ENCODE data around the gene SLC6A1.
"Not testable (repeated sequence)": the region's sequence is repeated elsewhere in the genome, so short reads cannot be mapped to it uniquely, and the experiment has no call there.

Gene SLC6A1

DNA sequence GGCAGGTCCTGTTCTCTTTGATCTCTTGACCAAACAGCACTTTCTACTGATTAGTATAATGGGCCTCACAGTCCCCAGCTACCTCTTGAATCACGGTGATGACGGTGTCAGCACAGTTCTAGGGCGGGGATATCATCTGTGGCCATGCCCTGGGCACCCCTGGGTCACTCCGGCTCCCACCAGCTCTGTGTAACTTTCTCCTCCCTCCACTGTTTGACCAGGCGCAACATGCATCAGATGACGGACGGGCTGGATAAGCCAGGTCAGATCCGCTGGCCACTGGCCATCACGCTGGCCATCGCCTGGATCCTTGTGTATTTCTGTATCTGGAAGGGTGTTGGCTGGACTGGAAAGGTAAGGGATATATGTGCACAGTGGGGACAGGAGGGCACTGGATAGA lies 29.6 kb downstream of the SLC6A1 start:
- FAIRE-seq: no peak

DNA sequence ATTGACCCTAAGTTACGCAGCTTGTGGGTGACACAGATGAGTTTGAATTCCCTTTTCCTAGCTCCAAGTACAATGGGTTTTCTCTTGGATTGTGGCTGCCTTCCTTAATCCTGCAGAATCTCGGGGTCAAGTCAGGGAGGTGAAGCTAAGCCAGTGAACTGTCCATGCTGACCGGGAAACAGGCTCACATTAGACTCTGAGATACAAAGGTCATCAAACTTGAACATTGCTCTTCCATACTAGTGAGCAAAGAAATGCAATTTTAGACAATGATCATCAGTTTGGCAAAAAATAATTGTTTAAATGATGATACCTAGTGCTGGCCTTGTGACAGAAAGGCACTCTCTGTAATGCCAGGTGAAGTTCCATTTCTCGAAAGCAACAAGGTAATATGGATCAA lies 31.6 kb downstream of the SLC6A1 start:
- no peak for FAIRE-seq

DNA sequence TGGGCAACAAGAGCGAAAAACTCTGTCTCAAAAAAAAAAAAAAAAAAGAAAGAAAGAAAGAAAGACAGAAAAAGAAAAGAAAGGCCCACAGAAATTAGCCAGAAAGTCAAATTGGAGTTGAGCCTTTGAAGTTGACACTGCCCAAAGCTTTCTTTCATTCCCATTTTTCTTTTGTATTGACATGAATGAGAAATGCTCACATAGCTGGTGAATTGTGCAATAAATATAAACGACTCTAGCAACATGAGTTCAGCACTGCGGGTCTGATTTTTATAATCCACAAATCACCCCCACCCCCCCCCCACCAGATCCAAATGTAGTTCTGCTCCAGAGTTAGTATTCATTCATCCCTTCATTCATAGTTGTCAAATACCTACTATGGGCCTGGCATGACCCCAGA lies 37.4 kb downstream of the SLC6A1 start:
- no peak for FAIRE-seq

DNA sequence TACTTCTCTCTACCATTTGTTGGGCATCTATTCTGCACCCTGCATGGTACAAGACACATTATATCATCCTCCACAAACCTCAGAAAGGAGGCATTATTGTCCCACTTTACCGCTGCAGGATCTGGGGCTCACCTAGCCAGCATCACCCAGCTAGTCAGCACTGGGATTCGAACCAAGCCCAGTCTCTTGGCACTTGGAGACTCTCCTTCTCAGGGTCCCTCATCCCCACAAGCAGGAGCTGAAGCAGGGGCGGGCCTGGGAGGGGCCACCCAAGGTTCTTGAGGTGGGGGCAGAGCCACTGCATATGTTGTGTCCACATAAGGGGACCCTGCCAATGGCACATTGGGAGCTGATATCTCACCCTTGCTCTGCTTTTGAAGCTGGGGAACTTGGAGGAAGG lies 41.3 kb downstream of the SLC6A1 start:
- FAIRE-seq: no peak

DNA sequence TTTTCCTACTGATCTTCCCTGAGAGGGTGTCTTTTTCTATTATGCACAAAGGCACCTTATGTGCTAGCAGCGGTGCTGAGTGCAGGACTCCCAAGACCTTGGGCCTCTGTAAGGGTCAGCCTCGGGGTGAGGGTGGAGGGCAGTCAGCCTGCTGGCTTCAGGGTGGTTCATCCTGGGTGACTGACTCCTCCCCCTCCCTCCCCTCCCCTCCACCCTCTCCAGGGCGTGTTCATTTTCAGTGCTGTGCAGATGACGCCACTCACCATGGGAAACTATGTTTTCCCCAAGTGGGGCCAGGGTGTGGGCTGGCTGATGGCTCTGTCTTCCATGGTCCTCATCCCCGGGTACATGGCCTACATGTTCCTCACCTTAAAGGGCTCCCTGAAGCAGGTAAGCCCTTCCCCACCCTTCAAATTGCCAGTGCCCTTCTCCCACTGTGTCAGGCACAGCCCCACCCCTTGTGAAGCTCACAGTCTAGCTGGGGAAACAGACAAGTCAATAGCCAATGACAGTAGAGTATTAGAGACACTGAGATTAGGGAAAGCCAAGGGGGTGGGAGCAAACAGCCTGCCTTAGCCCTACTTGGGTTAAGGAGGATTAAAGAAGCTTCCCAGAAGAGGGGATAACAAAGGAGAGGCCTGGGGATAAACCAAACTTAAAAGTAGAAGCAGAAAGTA lies 41.9 kb downstream of the SLC6A1 start:
- no peak for FAIRE-seq

DNA sequence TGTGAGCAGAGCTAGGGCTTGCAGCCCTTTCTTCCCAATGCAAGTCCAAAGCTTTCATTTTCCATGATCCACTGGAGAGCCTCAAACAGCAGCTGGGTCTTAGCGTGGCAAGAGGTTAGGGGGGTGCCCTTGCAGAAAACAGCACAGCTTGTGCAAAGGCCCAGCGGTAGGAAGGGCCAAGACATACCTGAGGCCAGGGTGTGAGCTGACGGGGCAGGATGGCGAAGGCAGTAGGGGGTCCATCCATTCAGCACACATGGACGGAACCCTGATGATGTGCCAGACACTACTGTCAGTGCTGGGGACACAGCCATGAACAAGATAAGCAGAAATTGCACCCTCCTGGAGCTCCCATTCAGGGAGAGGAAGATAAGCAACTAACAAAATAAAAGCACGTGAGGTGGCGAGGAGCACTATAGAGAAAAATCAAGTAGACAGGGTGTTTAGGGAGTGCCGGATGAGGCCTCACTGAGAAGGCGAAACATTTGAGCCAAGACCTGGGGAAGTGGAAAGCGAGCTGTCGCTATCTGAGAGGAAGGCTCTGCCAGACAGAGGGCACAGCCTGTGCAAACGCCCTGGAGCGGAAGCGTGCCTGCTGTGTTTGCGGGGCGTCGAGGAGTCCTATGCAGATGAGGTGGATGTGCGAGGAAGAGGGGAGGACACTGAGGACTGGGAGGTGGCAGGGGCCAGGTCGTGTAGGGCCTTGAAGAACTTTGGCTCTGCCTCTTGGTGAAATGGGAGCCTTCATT lies 43.4 kb downstream of the SLC6A1 start:
- no peak for FAIRE-seq

DNA sequence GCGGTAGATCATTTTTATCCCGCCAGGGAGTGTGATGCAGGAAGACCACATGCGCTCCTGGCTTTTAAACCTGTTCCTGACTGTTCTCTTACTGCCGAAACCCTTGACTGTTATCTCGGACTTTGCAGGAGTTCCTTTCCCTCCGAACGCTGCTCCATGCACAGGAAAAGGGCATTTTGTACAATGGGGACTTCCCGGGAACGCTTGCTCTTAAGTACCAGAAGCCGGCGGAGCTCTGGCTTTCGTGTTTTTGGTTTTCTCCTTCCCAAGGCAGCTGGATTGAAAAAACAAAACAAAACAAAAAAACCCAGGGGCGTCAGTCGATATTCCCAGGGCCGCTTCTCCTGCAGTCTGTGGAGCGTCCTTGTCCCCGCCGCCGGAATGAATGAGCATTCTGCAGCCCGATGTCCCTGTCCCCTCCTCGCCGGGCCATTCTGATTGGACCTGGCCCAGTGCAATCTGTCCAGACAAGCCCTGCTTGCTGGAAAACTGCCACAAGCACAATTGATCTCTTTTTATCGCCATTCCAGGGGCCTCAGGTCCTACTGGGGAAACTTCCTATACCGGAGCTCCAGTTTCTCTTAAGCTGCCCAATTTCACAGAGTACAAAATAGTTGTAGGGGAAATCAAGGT lies 44.8 kb downstream of the SLC6A1 start:
- no peak for FAIRE-seq

DNA sequence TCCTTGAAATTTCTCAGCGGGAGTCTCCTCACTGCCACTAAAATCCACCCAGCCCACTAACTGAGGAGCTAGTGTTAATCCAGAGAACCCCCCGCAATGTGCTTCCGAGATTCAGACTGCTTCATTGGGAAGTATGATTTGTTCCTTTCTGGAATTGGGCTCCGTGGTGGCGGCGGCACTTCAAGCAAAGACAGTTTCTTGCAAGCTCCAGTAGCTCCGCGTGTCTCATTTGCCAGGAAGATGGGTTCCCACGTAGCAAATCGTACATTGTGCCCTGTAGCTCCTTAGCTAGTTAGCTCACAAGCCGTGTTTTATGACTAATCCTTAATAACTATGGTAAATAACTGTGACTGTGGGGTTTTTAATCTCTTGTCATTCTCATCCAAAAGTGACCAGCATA lies 45.4 kb downstream of the SLC6A1 start:
- no peak for FAIRE-seq

DNA sequence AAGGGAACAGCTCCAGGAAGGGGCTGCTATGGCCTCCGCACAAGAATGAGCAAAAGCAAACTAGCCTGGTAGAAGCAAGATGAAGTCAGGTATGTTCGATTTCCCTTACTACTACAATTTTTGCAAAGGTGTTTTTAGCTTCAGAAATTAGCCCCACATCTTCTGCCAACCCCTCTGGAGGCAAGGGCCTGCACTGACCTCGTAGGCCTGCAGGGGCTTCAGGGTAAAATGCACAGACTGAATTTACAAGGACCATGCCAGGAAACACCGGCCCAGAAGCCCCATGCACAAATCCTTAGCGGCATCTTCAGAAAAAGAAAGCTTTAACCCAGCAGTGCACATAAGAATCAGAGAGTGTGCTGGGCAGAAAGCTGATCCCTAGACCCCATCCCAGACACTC lies 53.0 kb downstream of the SLC6A1 start:
- no peak for FAIRE-seq

DNA sequence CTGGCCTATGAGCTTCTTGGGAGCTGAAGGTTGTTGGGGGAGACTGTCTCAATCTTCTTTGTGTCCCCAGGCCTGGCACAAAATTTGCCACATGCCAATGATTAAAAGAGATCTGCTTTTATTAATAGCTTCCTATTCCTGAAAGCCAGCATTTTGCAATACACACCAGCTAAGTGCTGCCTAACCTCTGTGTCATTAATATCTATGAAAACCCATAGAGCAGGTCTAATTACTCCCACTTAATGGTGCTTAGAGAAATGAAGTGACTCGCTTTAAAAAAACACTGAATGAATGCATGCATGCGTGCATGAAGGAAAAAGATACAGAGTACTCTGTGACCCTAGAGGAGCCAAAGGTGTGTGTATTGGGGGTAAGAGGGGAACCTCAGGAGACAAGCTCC lies 55.0 kb downstream of the SLC6A1 start:
- FAIRE-seq: no peak

DNA sequence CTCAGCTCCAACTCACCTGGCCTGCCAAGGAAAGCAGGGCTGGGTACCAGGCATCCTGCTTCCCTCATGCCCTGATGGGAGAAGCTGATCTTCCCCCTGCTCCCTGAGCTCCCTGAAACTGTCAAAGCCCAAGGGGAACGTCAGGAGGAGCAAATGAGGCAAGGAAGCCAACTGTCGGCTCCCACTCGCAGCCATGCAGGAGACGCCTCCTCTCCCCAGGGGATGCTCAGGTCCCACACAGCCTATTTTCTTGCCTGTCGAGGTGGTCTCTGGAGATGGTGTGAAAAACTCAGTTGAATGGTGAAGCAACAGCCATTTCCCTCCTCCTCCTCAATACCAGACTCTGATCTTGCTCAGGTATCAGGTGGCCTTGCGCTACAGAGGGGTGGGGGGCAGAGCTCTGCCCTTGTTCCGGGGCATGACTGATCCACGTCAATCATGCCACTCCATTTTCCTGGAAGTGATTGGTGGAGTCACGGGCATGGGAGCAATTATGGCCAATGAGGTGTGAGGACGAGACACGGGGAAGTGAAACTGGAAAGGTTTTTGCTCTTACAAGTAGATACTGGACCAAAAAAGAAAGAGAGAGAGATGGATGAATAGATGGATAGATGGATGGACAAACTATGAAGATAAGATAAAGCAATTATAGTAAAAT lies 58.2 kb downstream of the SLC6A1 start:
- no peak for FAIRE-seq

DNA sequence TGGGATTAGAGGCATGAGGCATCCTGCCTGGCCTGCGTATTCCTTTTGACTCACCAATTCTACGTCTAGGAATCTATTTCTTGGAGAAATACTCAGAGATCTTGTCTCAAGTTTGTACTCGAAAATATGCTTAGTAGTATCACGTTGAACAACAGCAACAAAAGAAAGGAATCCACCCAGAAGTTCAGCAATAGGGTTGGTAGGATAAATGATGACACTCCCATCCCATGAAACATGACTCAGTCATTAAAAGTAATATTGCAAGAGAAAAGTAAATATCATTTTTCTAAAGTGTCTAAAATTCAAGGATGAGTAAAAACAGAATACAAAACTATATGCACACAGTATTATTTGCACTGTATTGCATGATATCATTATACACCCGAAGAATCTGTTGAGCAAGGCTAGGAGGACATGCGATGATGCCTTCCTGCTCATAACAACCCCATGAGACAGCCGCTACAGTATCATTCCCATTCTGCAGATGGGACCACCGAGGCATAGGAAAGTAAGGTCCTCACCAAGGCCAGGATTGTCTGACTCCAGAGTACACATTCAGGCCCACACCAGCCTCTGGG lies 61.5 kb downstream of the SLC6A1 start:
- FAIRE-seq: no peak

DNA sequence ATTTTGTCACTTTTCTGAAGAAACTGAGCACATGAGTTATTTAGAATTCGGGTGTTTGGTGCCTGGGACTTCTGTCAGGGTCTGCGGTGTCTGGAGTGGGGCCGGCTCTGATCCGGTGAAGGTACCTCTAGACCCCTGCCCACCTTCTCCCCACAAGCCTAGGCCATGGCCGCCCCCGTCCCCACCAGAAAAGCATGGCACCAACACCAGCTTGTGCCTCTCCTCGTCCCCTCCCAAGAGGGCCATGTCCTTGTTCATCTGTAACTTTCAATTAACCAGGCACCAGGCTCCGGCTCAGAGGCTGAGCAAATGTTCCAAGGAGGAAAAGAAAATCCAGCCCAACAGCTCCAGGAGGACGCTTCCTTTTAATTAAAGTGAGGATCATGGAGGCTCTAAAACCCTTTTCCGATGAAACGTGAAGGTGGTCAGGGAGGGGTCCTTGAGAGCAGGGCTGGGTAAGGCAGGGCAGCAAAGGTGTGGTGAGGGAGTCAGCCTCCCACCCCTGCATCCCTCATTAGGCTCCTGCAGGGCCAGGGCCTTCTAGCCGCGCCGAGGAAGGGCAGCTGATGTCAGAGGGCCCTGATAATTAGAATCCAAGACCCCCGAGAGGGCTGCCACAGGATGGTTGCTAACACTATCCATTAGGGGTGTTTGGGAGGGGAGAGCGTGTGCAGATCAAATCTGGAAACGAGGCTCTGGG lies 62.3 kb downstream of the SLC6A1 start:
- FAIRE-seq: no peak

DNA sequence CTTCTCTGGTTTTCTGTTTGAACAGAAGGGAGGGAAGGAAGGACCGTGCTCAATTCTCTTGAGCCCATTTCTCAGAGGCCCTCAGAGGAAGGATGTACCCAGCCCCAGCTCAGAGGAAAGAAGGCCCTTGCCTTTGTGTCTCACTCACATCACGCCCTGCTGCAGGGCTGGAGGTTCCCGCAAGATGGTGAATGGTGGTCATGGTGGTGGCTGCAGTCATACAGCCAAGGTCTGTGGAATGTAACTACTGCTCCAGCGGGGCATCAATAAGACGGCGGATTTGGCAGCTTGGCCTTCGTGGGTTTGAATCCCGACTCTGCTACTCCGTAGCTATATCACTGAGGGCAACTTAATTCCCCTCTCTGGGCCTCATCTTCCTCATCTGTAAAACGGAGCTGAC lies 62.9 kb downstream of the SLC6A1 start:
- FAIRE-seq: no peak

DNA sequence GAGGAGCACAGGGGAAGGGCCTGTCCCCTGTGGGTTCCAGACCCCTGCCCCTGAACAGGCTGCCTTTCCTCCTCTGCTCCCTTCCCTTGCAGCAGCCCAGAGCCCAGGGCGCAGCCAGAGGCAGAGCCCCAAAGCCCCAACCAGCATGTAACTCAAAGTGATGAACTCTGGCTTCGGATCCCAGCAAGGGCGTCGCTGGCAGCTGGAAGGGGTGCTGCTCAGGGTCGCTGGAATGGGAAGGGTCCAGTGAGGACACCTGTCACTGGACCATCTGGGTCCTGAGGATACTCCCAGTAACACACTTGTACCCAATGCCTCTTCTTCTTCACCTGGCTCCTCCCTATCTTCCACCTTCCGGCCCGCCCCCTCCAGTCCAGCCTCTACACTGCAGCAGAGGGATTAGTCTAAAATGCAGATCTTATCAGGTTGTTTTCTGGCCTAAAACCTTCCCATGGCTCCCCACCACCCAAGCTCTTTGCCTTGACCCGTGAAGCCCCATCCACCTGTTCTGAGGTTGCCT lies 64.0 kb downstream of the SLC6A1 start:
- no peak for FAIRE-seq

DNA sequence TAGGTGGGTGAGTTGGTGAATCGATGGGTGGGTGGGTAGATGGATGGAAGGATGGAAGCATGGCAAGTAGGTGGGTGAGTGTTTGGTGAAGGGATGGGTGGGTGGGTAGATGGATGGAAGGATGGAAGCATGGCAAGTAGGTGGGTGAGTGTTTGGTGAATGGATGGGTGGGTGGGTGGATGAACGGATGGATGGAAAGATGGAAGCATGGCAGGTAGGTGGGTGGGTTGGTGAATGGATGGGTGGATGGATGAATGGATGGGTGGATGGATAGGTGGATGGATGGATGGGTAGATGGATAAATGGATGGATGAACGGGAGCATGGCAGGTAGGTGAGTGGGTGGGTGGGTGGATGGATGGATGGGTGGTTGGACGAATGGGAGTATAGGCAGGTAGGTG lies 65.1 kb downstream of the SLC6A1 start:
- FAIRE-seq: no peak

DNA sequence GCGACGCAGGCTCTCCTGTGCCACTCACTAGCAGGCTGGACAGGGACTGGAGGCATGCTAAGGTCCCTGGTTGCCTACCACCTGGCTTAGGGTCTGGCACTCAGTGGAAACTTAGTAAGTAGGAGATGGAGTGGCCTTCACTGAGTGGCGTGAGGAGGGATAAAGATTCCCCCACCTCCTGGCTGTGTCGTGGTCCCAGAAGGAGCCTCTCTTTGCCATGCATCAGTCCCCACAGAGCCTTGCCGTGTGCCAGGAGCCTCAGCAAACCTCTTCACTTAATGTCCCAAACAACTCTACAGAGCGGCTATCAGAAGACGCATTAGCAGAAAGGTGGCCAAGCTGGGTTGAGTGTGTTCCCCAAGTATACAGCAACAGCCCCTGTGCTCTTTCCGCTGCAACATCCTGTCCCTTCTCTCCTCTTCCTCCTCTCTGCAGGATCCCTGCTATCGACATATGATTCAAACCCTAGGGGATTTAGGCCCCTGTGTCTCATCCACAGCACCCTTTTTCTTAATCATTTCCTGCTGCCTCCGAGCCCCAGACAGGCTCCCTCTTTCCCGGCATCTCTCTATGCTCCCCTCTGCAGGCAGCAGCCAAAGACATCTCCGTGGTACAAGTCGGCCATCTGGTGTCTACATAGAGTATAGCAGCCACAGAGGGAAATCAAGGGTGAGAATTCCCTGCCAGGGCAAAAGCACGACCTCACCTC lies 66.7 kb downstream of the SLC6A1 start:
- FAIRE-seq: no peak

DNA sequence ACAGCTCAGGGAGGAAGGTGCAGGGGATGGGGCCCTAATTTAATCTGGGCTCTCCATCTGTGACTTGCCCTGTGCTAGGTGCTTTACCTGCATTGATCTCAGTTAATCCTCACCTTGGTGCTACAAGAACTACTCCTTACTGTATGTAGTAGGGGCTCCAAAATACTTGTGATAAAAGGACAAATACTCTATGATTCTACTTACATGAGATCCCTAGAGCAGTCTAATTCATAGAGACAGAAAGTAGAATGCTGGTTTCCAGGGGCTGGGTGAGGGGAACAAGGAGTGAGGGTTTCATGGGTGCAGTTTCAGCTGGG lies 67.2 kb downstream of the SLC6A1 start:
- no peak for FAIRE-seq

DNA sequence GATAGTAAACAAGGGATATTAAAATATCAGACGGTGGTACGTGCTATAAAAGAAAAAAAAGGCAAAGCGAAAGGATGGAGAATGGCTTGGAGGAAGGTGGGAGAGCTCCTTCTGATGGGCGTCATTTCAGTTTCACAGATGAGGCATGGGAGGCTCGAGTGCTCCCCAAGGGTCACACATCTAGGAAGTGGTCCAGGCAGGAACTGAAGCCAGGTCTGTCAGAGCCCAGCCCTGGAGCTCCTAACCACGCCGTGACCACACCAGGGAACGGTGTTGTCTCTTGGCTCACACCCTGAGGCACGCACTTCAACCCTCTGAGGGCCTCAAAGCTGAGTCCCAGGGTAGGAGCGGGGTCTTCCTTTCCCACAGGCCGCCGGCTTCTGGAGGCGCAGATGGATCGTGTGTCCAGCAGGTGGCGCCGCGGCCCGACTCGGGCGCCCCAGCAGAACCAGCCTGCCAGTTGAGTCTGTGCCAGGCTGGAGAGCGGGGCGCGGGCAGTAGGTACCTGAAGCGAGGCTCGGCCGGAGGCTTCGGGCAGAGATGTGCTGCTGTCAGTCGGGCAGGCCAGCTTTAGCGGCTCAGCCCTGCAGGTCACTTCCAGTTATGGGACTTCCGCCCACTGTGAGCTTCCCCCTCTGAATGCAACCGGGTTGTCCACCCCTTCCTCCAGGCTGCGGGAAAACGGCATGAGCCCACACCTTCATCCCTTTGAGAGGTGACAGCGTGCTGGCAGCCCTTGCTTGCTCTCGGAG lies 68.1 kb downstream of the SLC6A1 start:
- no peak for FAIRE-seq

DNA sequence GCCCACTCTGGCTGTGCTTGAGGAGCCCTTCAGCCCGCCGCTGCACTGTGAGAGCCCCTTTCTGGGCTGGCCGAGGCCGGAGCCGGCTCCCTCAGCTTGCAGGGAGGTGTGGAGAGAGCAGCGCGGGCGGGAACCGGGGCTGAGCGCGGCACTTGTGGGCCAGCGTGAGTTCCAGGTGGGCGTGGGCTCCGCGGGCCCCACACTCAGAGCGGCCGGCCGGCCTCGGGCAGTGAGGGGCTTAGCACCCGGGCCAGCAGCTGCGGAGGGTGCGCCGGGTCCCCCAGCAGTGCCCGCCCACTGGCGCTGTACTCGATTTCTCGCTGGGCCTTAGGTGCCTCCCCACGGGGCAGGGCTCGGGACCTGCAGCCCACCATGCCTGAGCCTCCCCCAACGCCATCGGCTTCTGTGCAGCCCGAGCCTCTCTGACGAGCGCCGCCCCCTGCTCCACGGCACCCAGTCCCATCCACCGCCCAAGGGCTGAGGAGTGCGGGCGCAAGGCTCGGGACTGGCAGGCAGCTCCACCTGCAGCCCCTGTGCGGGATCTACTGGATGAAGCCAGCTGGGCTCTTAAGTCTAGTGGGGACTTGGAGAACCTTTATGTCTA lies 68.8 kb downstream of the SLC6A1 start:
- not testable (repeated sequence) for FAIRE-seq

DNA sequence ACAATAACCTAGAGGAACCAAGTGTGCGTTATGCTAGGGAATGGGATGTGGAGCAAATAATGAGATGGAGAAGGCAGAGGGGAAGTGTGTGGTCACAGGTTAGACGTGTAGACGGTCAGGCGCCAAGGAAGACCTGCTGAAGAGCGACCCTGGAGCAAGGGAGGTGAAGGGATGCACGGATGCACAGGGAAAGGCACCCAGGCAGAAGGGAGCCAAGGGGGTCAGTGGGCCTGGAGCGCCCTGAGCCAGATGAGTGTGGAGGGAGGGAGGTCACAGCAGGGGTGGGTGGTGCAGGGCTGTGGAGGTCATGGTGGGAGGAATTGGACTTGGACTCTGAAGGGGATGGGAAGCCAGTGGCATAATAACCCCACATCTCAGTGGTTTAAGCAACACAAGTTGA lies 70.2 kb downstream of the SLC6A1 start:
- no peak for FAIRE-seq
